Adrenal gland (tissue), 12 donors: ENCODE data around the gene SH2D7. TPM values are rescaled to one million over a fixed set of nuclear protein-coding genes. Genes with fewer than 3 reads are reported as not detected.

Experiments
- DNase-seq, 7 donors: peaks; one replicate each; pipeline ENCODE4 v3.0.0-alpha.2; 2019 to 2020
- H3K27ac ChIP-seq, 5 donors: fragments of 200-600 bp; sonication (generic) in 4 of 5; 1 replicate in 3 of 5; 2 replicates in 2 of 5; pipeline versions ENCODE4 v1.5.1 to v1.8.0; 2016 to 2020; ENCODE audit warnings: mild to moderate bottlenecking in 1 of 5
- H3K27me3 ChIP-seq: fragments of 200-600 bp; 2 replicates; pipeline ENCODE4 v1.8.0; 2021
- H3K36me3 ChIP-seq, 2 donors: fragments of 200-600 bp; replicated peaks in 1 of 2; 1 replicate in 1 of 2; 2 replicates in 1 of 2; pipeline versions ENCODE4 v1.5.1 to v1.8.0; 2018 to 2022
- H3K4me1 ChIP-seq, 2 donors: fragments of 200-600 bp; replicated peaks in 1 of 2; 1 replicate in 1 of 2; 2 replicates in 1 of 2; pipeline versions ENCODE4 v1.5.1 to v1.8.0; 2018 to 2021
- H3K4me3 ChIP-seq, 4 donors: fragments of 200-600 bp; sonication (generic) in 3 of 4; one replicate each; pipeline ENCODE4 v1.5.1; 2016 to 2018
- H3K9me3 ChIP-seq, 3 donors: fragments of 200-600 bp; sonication (generic) in 1 of 3; replicated peaks in 1 of 3; 1 replicate in 2 of 3; 2 replicates in 1 of 3; pipeline versions ENCODE4 v1.5.1 to v1.8.0; 2016 to 2021
- CTCF ChIP-seq, 6 experiments: fragments of 450-650 bp in 4 of 6; fragments of 200-600 bp in 2 of 6; sonication (generic) in 1 of 6; IDR thresholded peaks; 1 replicate in 5 of 6; 2 replicates in 1 of 6; pipeline versions ENCODE4 v1.5.1 to v1.8.0; 2016 to 2021; ENCODE audit warnings: antibody characterized with exemption in 6 of 6, mild to moderate bottlenecking in 2 of 6, moderate library complexity in 1 of 6
- POLR2A ChIP-seq, 2 donors: fragments of 450-650 bp; IDR thresholded peaks; one replicate each; pipeline ENCODE4 v1.6.1; 2017; ENCODE audit warnings: antibody characterized with exemption in 2 of 2, mild to moderate bottlenecking in 2 of 2, moderate library complexity in 1 of 2
- WGBS, 4 donors: extraction: QIAGEN DNeasy Blood & Tissue Kit in 2 of 4; methylation state at CpG; one replicate each; pipeline versions ENCODE4 v1.1.5 to v1.1.7; 2013 to 2017; 5-methylcytosine and 5-hydroxymethylcytosine counted together
- intact Hi-C, 2 donors: fragments of 100-400 bp; cut with DNase I; formaldehyde crosslinking; loops; one replicate each; pipeline versions ENCODE4 v1.14.1 to v1.15.0; 2022 to 2023
- polyA plus RNA-seq, 3 donors: library from polyadenylated mRNA; stranded (reverse); fragments of 200-250 nt in 2 of 3; fragments of 350-450 nt in 1 of 3; fragmentation: Illumina TruSeq in 1 of 3; extraction: RNeasy Lipid Tissue Mini Kit (QIAGEN cat#74804) in 1 of 3; gene quantifications; one replicate each; pipeline ENCODE4 v1.2.3, GENCODE V29; 2013 to 2014
- total RNA-seq, 9 donors: library from RNA; depleted of rRNA in 4 of 9; stranded (reverse); fragments of >200 nt in 4 of 9; fragments of 120-200 nt in 1 of 9; fragmentation: NEBNext Ultra II Directional in 1 of 9; extraction: Animal tissue kit (Norgen Biotek cat#: 25700) in 1 of 9; gene quantifications; one replicate each; pipeline versions ENCODE4 v1.1.0 to v1.2.4, GENCODE V29; 2013 to 2023
- donor health status: healthy with polysubstance abuse.
- donor health status: Bipolar disorder and iron deficiency.
- donor health status: DM: yes; HTN: yes; CAD: no.
- donor health status: DM: no; HTN: no; CAD: no.
- donor health status: DM: no; HTN: no; CAD: no.
- donor health status: DM: yes; HTN: yes; CAD: no.

The SH2D7 gene
- total and polyA plus RNA-seq, 12 donors, result not detected

GRCh38 chr15:78047761-78048627 is 44.4 kb upstream of the SH2D7 start:
- no peaks in the 10 kb centered on the region for H3K9me3 ChIP-seq
- peaks cover 31 to 72% of the 10 kb centered on the region in 2 donors for H3K4me1 ChIP-seq
- DNase-seq, result peak in 4 of 7 donors; percentile 49 to 71 (median 56)
- intact Hi-C loops, result no loop called here
- H3K36me3 ChIP-seq, result peaks cover 0 to 34% of the 10 kb centered on the region in 2 donors
- H3K4me3 ChIP-seq, result no peak overlapping the region
- H3K27me3 ChIP-seq, result no peaks in the 10 kb centered on the region
- TF ChIP-seq POLR2A (IDR thresholded peaks at IDR 0.05) (no peak), CTCF (IDR thresholded peaks at IDR 0.05) (no peak)
- WGBS, 4 donors, result 40 to 56% (median 46%) methylated on average over 8 of the region's 8 CpGs
- peak overlapping the region in 3 of 5 donors; percentile 38 to 74 (median 53) for H3K27ac ChIP-seq

- peak in 1 of 7 donors; percentile 17 for DNase-seq
- H3K4me3 ChIP-seq, result no peak overlapping the region
- peaks cover 31 to 75% of the 10 kb centered on the region in 2 donors for H3K4me1 ChIP-seq
- 71 to 80% (median 78%) methylated on average over 5 of the region's 5 CpGs for WGBS, 4 donors
- peaks cover 0 to 34% of the 10 kb centered on the region in 2 donors for H3K36me3 ChIP-seq
- H3K27ac ChIP-seq, result peak overlapping the region in 3 of 5 donors; percentile 38 to 74 (median 53)
- TF ChIP-seq CTCF (IDR thresholded peaks at IDR 0.05), result no peak
- TF ChIP-seq POLR2A (IDR thresholded peaks at IDR 0.05), result no peak
- intact Hi-C loops, result no loop called here
- no peaks in the 10 kb centered on the region for H3K9me3 ChIP-seq
- no peaks in the 10 kb centered on the region for H3K27me3 ChIP-seq
Observed at GRCh38 chr15:78048628-78048920, 43.8 kb upstream of the SH2D7 start.

- H3K27me3 ChIP-seq, result no peaks in the 10 kb centered on the region
- peak in 1 of 7 donors; percentile 24 for DNase-seq
- WGBS, 4 donors, result 59 to 65% (median 61%) methylated on average over 7 of the region's 7 CpGs
- H3K36me3 ChIP-seq, result peaks cover 0 to 23% of the 10 kb centered on the region in 2 donors
- TF ChIP-seq POLR2A (IDR thresholded peaks at IDR 0.05) (no peak), CTCF (IDR thresholded peaks at IDR 0.05) (no peak)
- peaks cover 32 to 77% of the 10 kb centered on the region in 2 donors for H3K4me1 ChIP-seq
- intact Hi-C loops, result no loop called here
- peak overlapping the region in 1 of 5 donors; percentile 74 for H3K27ac ChIP-seq
- no peak overlapping the region for H3K4me3 ChIP-seq
- no peaks in the 10 kb centered on the region for H3K9me3 ChIP-seq
Observed at GRCh38 chr15:78049691-78050440, 42.5 kb upstream of the SH2D7 start.

GRCh38 chr15:78050441-78050809 is 41.9 kb upstream of the SH2D7 start:
- TF ChIP-seq POLR2A (IDR thresholded peaks at IDR 0.05) (no peak), CTCF (IDR thresholded peaks at IDR 0.05) (no peak)
- intact Hi-C loops, result no loop called here
- H3K9me3 ChIP-seq, result no peaks in the 10 kb centered on the region
- H3K4me3 ChIP-seq, result no peak overlapping the region
- H3K27me3 ChIP-seq, result no peaks in the 10 kb centered on the region
- no peak for DNase-seq
- peaks cover 38 to 82% of the 10 kb centered on the region in 2 donors for H3K4me1 ChIP-seq
- WGBS, 4 donors, result 54 to 65% (median 59%) methylated on average over 1 of the region's 1 CpG
- peak overlapping the region in 2 of 5 donors; percentile 3 to 74 for H3K27ac ChIP-seq
- peaks cover 0 to 21% of the 10 kb centered on the region in 2 donors for H3K36me3 ChIP-seq
